Right forelimb (tissue), 1 donor: ENCODE measurements around the gene RAB36.

ENCODE experiments used
- DNase-seq: peaks from one replicate; pipeline ENCODE4 v3.0.0-alpha.2; 2018

The RAB36 gene

DNA sequence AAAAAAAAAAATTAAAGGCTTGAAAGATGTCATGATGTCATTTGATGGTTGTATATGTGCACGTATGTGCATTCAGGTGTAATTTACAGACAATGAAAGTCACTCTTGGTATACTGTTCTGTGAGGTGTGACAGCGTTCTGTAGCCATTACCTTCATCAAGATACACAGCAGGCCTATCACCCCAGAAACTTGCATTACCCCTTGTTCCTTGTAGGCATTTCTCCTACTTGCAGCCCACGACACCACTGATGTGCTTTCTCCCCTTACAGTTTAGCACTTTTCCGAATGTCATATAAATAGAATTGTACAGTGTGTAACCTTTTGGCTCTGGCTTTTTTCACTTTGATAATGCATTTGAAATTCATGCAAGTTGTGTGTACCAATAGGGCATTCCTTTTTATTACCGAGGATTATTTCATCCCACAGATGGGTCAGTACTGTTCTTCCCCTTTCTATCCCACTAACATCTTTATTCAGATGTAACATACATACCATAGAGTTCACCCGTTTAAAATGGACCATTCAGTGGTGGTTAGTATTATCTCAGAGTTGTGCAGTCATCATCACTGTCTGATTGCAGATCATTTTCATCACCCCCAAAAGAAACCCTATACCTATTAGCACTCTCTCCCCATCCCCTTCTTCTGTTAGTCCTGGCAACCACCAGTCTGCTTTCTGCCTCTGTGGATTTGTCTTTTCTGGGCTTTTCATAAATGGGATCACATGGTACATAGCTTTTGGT lies 65.3 kb downstream of the RAB36 start:
- no peak for DNase-seq

DNA sequence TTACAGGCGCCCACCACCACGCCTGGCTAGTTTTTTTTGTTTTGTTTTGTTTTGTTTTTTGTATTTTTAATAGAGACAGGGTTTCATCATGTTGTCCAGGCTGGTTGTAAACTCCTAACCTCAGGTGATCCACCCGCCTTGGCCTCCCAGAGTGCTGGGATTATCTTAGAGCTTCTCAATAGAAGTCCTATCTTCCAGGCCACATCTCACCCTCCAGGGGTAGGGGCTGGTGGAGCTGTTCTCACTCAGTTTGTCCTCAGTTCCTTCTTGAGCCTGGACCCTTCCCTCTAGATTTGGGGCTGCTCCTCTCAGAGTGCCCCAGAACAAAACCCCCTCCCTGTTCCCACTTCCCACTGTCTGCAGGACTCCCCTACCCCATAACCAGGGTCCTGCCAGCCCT lies 66.3 kb downstream of the RAB36 start:
- DNase-seq, result no peak

DNA sequence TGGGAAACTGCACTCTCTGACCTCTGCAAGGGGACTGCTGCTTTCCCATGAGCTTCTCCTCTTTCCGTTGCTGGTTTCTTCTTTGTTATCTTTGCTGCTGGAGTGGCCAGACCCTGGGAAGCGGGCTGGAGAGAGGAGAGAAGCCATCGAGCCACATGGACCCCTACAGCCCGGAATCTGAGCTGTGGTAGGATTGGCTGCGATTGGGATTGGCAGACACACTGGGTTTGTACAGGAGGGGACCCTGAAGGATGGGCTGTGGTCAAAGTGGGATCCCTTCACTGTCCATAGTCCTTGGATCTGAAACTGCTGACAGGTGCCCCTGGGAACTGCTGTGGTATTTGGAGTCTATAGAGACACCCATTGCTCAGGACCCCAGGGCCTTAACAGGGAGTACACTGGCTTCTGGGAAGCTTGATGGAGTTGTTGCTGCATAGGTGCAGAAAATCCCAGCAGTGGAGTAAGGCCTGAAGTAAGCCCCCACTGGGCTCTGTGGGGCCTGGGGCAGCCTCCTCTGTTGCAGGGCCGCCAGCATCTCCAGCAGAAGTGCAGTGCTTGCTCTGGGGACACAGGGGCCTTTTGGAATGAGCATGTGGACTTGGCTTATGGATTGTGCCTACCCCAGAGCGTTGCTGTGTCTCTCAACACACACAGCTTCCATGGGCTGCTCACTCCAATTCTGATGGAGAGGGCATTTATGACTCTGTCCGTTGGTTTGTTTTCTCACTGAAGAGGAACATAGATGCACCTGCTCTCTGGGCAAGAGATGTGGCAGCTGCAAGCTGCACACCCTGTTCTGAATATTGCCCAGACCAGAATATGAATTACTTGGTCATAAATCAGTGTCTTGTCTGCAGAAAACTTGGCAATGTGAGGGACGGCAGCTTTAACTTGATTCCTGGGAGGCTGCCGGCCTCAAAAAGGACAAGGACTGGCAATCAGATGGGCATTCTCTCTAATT lies 67.1 kb downstream of the RAB36 start:
- DNase-seq, result no peak

DNA sequence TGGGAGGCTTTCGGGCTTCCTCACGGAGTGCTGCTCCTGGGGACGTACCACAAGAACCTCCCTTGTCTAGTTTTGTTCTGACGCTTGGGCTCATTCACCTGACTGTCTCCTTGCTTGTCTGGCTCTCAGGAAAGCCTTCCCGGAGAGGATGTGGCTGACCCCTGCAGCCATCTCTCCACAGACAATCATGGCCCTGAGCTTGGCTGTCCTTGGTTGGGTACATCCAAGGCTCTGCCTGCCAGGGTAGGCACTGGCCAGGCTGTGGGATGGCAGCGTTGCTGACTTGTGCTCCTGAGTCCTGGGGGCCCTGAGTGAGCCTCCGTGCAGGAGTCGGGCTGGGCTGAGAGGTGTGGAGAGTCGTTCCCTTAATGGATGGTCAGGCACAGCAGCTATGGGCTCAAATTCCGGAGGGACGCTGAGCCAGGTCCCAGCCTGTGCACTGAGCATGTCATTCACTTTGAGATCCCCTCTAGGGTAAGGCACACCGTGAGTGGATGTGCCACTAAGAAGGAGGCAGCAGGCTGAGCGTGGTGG lies 67.8 kb downstream of the RAB36 start:
- no peak for DNase-seq

DNA sequence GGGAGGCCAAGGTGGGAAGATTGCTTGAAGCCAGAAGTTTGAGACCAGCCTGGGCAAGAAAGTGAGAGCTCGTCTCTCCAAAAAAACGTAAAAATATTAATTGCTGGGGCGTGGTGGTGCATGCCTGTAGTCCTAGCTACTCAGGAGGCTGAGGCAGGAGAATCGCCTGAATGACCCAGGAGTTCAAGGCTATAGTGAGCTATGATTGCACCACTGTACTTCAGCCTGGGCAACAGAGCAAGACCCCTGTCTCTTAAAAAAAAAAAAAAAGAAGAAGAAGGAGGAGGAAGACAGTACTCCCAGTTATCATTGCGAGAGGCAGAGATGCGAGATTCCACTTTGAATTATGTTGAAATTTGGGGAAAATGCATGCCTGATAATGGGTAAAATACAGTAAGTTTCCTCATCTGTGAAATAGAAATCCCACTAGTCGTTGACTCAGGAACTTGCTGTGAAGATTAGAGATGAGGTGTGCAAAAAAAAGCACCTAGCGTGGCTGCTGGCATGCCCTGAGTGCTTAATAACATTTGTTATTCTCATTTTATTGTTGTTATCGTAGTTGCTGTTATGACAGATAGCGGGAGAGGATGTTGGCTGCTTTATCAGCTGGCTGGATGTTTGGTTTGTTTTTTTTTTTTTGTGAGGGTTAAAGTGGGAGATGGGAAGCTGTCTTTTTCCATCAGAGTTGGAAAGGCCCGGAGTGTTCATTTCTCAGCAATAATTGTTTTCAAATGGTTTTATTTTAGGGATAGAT lies 68.5 kb downstream of the RAB36 start:
- no peak for DNase-seq
